Measurements from ENCODE around the gene ERVW-1. TPM values are rescaled to one million over a fixed set of nuclear protein-coding genes. Genes with fewer than 3 reads are reported as not detected.
"Not testable (repeated sequence)": the region's sequence is repeated elsewhere in the genome, so short reads cannot be mapped to it uniquely, and the experiment has no call there.

Gene ERVW-1
- total RNA-seq, 4 donors from 2014 or later, result not detected

- TF ChIP-seq, protein P1, sequence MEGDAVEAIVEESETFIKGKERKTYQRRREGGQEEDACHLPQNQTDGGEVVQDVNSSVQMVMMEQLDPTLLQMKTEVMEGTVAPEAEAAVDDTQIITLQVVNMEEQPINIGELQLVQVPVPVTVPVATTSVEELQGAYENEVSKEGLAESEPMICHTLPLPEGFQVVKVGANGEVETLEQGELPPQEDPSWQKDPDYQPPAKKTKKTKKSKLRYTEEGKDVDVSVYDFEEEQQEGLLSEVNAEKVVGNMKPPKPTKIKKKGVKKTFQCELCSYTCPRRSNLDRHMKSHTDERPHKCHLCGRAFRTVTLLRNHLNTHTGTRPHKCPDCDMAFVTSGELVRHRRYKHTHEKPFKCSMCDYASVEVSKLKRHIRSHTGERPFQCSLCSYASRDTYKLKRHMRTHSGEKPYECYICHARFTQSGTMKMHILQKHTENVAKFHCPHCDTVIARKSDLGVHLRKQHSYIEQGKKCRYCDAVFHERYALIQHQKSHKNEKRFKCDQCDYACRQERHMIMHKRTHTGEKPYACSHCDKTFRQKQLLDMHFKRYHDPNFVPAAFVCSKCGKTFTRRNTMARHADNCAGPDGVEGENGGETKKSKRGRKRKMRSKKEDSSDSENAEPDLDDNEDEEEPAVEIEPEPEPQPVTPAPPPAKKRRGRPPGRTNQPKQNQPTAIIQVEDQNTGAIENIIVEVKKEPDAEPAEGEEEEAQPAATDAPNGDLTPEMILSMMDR (IDR thresholded peaks at IDR 0.05), result no peak
- DNase-seq (ENCODE audit: low spot score) (no peak), ATAC-seq (ENCODE audit: low FRiP score) (no peak)
Observed at GRCh38 chr7:92451645-92452044, 26.1 kb downstream of the ERVW-1 start.

DNA sequence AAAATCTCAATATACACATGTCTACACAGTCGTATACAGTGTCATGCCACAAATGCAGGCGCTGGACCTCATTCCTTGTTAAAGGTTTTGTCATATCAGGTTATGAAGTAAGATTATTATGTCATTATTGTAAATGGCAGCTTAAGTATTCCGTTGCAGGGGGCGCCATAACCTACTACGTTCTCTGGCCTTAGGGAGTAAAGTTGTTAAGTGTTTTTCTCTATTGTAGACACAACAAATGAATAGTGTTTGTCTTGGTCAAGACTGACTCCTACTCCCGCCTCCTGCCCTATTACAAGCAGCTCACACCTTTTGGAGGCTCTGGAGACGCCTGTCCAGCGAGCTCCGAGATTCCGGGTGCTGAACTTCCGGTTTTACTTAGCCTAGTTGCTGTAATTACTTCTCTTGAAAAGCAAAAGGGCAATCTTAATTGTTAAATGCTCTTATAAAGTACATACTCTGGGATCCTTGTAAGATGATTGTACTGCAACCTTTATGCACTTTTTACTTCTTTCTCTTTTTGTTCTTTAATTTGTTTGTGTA, 29.5 kb downstream of the ERVW-1 start:
- TF ChIP-seq, protein P1 (IDR thresholded peaks at IDR 0.05), result no peak
- ATAC-seq (ENCODE audit: low FRiP score), result peak; percentile 47
- DNase-seq (ENCODE audit: low spot score), result peak; percentile 39

GRCh38 chr7:92447345-92448204, 30.2 kb downstream of the ERVW-1 start, which contains the start of gene GATAD1:
GATAD1 (plus strand) TSS chr7:92447482; CDS start chr7:92447730, 248 bp downstream.
- DNase-seq (ENCODE audit: low spot score), result peak; percentile 55
- TF ChIP-seq, protein P1 (IDR thresholded peaks at IDR 0.05), result peak in 2 of 3 donors; percentile 70 to 72
- peak; percentile 99 for ATAC-seq (ENCODE audit: low FRiP score)

GRCh38 chr7:92446869-92447344, 30.8 kb downstream of the ERVW-1 start:
- DNase-seq (ENCODE audit: low spot score) (no peak), ATAC-seq (ENCODE audit: low FRiP score) (no peak)
- TF ChIP-seq, protein P1 (IDR thresholded peaks at IDR 0.05), result no peak

DNA sequence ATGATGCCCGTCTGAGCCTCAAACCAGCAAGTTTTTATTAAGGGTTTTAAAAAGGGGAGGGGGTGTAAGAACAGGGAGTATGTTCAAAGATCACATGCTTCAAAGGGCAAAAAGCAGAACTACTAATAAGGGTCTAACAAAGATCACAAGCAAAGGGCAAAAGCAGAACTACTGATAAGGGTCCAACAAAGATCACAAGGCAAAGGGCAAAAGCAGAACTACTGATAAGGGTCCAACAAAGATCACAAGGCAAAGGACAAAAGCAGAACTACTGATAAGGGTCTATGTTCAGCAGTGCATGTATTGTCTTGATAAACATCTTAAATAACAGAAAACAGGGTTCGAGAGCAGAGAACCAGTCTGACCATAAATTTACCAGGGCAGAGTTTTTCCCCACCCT, 35.0 kb downstream of the ERVW-1 start:
- ATAC-seq (ENCODE audit: low FRiP score); DNase-seq (ENCODE audit: low spot score): not testable (repeated sequence)

DNA sequence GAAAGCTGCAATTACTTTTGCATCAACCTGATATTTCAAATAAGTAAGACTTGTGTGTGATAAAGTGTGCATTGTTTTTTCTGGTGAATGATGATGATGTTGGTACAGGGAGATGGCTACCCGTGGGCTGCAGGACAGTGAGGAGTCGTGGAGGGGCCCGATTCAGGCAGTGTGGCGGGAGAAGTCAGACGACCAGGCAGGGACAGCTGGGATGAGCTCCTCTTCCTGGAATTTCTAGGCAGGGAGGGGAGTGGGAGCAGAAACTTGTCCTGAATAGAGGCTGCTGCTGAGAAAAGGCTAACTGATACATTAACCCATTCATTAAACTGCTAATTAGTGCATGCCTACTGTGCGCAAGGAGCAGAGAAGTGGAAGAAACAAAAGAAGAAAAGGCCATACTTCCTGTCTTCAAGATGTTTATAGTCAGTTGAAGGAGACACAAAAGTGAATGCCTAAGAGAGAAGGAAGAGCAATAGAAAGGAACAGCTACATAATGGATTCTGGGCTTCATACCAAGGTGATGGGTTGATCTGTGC, 39.7 kb downstream of the ERVW-1 start:
- ATAC-seq (ENCODE audit: low FRiP score) (no peak), DNase-seq (ENCODE audit: low spot score) (no peak)
- TF ChIP-seq, protein P1 (IDR thresholded peaks at IDR 0.05), result no peak

GRCh38 chr7:92436612-92437445, 40.9 kb downstream of the ERVW-1 start:
- TF ChIP-seq, protein P1 (IDR thresholded peaks at IDR 0.05), result no peak
- no peak for DNase-seq (ENCODE audit: low spot score)
- ATAC-seq (ENCODE audit: low FRiP score), result no peak

Measured in omental fat pad (tissue), 4 donors.